Activated CD8-positive, alpha-beta memory T cell treated with anti-CD3 and anti-CD28 coated beads for 48 hours (primary cell): ENCODE measurements around the gene PITPNC1.
"Not testable (repeated sequence)": the region's sequence is repeated elsewhere in the genome, so short reads cannot be mapped to it uniquely, and the experiment has no call there.

Experiments
- DNase-seq, 3 experiments: peaks; one replicate each; pipeline ENCODE4 v3.0.0-alpha.2; 2020; ENCODE audit warnings: low read depth in 2 of 3, low spot score in 2 of 3

PITPNC1 gene

DNA sequence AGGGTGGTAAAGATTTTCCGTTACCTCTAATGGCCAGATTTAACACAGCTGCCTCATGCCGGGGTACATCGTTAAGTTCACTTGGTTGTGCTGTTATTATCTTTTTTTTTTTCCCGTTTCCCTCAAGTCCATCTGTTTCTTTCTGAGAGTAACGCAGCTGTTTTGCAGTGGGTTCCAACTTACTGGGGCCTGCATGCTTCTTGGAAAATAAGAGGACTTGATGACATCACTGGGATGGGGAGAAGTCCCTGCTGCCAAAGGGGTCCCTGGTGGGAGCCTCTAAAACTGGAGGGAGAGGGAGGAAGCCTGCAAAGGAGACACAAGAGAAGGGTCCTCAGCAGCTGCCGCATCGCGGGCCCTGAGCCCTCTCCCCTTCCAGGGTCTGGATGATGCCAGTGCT is 262.9 kb downstream of the PITPNC1 start:
- no peak for DNase-seq

DNA sequence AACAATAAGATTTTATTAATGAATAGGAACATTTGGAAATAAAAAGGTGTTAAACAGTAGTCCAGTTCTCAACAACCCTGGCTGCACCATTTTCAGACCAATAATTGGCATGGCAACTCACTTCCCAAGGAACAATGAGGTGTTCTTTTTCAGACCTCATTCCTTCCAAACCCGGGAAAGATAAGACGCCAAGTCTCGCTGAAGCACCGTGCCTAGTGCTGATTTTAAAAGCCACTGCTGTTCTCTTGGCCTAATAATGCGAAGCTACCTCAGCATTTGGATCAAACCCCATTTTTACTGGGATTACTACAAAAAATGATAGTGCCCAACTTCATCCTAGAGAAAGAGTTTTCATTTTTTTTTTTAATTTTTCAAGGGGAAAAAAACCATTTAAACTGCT is 265.4 kb downstream of the PITPNC1 start:
- no peak for DNase-seq

GRCh38 chr17:67644061-67644460 is 267.0 kb downstream of the PITPNC1 start:
- no peak for DNase-seq

DNA sequence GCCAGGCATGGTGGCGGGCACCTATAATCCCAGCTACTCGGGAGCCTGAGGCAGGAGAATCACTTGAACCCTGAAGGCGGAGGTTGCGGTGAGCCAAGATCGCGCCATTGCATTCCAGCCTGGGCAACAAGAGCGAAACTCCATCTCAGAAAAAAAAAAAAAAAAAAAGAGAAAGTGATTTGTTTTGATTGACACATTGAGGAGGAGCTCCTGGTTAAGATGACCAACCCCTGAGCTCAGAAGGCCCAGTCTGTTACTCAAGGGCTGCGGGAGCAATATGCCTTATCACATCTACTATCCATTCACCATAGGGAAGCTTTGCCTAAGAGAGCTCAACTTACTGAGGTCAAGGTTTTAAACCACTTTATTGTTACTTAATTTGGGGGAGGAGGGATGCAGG is 268.1 kb downstream of the PITPNC1 start:
- not testable (repeated sequence) for DNase-seq

DNA sequence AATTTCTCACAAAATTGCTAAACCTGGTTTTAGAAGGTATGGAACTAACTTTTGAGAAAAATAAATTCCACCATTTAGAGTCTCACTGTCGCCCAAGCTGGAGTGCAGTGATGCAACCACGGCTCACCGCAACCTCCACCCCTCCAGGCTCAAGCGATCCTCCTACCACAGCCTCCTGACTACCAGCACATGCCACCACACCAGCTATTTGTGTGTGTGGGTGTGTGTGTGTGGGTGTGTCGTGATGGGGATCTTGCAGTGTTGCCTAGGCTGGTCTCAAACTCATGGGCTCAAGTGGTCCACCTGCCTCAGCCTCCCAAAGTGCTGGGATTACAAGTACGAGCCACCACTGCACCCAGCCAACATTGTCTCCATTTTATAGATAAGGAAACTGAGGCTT is 269.4 kb downstream of the PITPNC1 start:
- no peak for DNase-seq

GRCh38 chr17:67647482-67647881 is 270.4 kb downstream of the PITPNC1 start:
- no peak for DNase-seq

DNA sequence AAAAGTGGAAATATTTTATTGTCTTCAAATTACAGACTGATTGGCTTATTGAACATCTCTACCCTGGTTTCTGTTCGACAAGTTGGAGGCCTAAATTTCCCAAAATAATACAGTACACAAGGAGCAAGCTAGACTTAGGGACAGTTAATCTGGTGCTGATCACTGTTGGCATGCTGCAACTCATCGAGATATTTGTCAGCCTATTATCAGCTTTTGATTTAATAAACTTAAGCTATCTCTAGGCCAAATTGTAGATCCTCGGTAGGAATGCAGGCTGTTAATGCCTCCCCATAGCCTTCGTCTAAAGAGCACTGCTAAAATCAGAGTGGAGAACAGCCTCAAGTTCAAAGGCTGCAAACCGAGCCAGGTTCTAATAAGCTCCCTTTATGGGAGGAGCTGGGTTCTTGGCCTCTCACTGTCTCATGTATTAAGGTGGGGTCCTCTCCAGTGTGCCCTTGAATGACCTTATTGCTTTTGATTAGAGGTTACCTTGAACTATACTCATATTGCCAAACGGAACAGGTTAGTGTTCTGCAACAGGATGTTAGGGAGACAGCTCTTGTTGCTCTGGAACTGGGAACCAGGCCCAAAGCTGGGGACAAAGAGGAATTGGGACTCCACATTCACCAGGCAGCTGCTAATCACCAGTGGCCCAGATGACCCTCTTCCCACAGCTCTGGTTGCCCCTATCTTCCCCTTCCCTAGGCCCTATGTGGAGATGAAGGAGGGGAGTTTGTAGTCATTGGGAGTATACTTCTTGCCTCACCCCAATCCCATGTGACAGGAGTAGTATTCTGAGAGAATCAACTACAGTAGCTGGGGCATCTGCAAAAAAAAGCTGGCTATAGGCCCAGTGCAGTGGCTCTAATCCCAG is 271.2 kb downstream of the PITPNC1 start:
- no peak for DNase-seq

- not testable (repeated sequence) for DNase-seq
These were observed 271.8 kb downstream of the PITPNC1 start for GRCh38 chr17:67648906-67649295.

GRCh38 chr17:67649891-67650290 is 272.8 kb downstream of the PITPNC1 start:
- no peak for DNase-seq

- not testable (repeated sequence) for DNase-seq
These were observed 274.1 kb downstream of the PITPNC1 start for GRCh38 chr17:67651218-67651579.

GRCh38 chr17:67652433-67652832 is 275.4 kb downstream of the PITPNC1 start:
- DNase-seq = no peak

DNA sequence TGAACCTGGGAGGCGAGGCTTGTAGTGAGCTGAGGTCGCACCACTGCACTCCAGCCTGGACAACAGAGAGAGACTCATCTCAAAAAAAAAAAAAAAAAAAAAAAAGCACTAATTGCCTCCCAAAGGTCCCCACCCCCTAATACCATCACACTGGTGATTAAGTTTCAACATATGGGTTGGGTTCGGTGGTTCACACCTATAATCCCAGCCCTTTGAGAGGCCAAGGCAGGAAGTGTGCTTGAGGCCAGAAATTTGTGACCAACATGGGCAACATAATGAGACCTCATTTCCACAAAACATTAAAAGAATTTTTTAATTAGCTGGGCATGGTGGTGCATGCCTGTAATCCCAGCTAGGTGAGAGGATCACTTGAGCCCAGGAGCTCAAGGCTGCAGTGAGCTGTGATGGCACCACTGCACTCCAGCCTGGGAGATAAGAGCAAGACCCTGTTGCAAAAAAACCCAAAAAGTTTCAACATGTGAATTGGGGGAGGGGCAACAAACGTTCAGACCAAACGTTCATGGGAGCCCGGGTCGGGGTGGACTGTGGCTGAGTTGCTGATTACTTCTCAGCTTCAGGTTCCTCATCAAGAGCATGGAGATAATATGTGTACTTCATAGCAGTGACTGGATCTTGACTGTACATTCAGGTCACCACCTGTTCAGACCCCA is 278.5 kb downstream of the PITPNC1 start:
- DNase-seq = no peak

- DNase-seq = no peak
These were observed 279.6 kb downstream of the PITPNC1 start for GRCh38 chr17:67656494-67657203.

- no peak for DNase-seq
These were observed 280.5 kb downstream of the PITPNC1 start for GRCh38 chr17:67657596-67657995.

DNA sequence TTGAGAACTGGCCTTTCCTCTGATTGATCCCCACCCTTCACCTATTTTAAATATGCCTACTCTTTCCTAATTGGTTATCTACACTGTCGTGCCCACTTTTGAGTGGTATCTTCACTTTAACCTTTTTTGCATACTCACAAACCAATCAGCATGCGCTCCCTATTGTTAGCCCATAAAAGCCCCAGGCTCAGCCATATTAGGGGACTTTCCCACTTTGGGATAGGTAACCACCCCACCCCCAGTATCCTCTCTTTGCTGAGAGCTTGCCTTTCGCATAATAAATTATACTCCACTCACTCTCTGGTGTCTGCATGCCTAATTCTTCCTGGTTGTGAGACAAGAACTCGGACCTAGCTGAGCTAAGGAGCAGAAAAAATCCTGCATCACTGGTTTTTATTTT is 281.2 kb downstream of the PITPNC1 start:
- no peak for DNase-seq

- DNase-seq = no peak
These were observed 281.9 kb downstream of the PITPNC1 start for GRCh38 chr17:67659028-67659427.

DNA sequence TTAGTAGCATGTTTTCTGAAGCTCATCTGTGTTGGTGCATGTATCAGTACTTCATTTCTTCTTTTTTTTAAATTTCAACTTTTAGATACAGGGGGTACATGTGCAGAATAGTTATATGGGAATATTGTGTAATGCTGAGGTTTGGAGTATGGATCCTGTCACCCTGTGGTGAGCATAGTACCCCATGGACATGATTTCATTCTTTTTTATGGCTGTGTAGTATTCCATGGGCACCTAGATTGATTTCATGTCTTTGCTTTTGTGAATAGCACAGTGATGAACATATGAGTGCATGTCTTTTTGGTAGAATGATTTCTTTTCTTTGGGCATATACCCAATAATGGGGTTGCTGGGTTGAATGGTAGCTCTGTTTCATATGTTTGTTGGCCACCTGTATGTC is 285.6 kb downstream of the PITPNC1 start:
- no peak for DNase-seq

GRCh38 chr17:67663457-67663856 is 286.4 kb downstream of the PITPNC1 start:
- no peak for DNase-seq

DNA sequence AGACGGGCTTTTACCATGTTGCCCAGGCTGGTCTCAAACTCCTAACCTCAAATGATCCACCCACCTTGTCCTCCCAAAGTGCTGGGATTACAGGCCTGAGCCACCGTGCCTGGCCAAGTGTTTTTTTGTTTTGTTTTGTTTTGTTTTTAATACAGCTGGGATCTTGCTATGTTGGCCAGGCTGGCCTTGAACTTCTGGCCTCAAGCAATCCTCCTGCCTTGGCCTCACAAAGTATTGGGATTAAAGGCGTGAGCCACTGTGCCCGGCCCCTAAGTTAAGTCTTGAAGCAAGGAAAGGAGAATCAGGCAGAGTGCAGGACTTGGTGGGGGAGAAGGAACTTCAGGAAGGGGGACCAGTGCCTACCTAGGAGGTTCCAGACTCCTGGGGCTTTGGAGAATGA is 288.9 kb downstream of the PITPNC1 start:
- DNase-seq = no peak

DNA sequence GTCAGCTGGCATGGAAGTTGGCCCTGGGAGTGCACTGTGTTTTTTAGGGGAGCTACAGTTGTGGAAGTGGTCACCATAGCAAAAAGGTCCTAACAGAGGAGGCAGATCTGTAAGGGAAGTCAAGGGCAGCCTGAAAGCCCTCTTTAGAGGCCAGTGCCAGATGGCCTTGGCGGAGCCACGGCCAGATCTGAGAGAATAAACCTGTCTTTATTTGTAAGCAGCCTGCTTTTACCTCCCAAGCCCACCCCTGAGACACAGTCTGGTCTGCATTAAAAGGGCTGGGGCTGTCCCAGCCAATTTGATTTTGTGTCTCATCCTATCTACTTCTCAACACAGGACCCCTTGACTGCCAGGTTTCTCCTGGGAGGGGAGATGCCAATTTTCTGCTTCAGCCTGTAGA is 289.6 kb downstream of the PITPNC1 start:
- no peak for DNase-seq

GRCh38 chr17:67671493-67671892 is 294.4 kb downstream of the PITPNC1 start:
- DNase-seq = no peak
